Keratinocyte (primary cell): ENCODE measurements around the gene NUDT9. TPM values are rescaled to one million over a fixed set of nuclear protein-coding genes. Genes with fewer than 3 reads are reported as not detected.
A peak's percentile ranks its signal among the peaks of the same experiment; 100 is the strongest.

ENCODE experiments used
- DNase-seq: peaks from one replicate; pipeline ENCODE4 v3.0.0-alpha.2; 2011; ENCODE audit warnings: low read depth, missing footprints, low spot score
- FAIRE-seq: peaks from 2 replicates; lab custom pipeline; 2011; peaks lifted over from hg19 to GRCh38; lab: Jason Lieb, UNC
- H2AFZ ChIP-seq: 2 replicates; pipeline ENCODE4 v1.6.0; 2012; ENCODE audit warnings: low read length, control low read depth, inconsistent platforms; ENCODE audit not compliant: control insufficient read depth
- H3K27ac ChIP-seq: 2 replicates; pipeline ENCODE4 v1.5.1; 2011; ENCODE audit warnings: low read length; ENCODE audit not compliant: control insufficient read depth, insufficient read depth
- H3K27me3 ChIP-seq: 3 replicates; pipeline ENCODE4 v1.6.0; 2011; ENCODE audit warnings: low read length; ENCODE audit not compliant: control insufficient read depth, insufficient read depth; ENCODE audit errors: extremely low read depth
- H3K36me3 ChIP-seq, 2 experiments: 2 replicates in 1 of 2; 3 replicates in 1 of 2; pipeline ENCODE4 v1.5.1; 2011; ENCODE audit warnings: low read length in 2 of 2, mild to moderate bottlenecking in 1 of 2; ENCODE audit not compliant: control insufficient read depth in 2 of 2, insufficient read depth in 2 of 2; ENCODE audit errors: extremely low read depth in 1 of 2
- H3K4me1 ChIP-seq: 3 replicates; pipeline ENCODE4 v1.5.1; 2011; ENCODE audit warnings: low read length; ENCODE audit not compliant: control insufficient read depth, insufficient read depth; ENCODE audit errors: extremely low read depth
- H3K4me2 ChIP-seq: 3 replicates; pipeline ENCODE4 v1.6.0; 2011; ENCODE audit warnings: low read depth, low read length; ENCODE audit not compliant: control insufficient read depth, insufficient read depth; ENCODE audit errors: extremely low read depth
- H3K4me3 ChIP-seq, 3 experiments: fragments of 200-600 bp in 1 of 3; sonication (generic) in 1 of 3; 2 replicates in 2 of 3; 3 replicates in 1 of 3; pipeline ENCODE4 v1.5.1; 2011 to 2016; ENCODE audit warnings: low read length in 3 of 3, mild to moderate bottlenecking in 3 of 3, control low read depth in 2 of 3, inconsistent platforms in 1 of 3, low read depth in 1 of 3, mixed read lengths in 1 of 3, mixed run types in 1 of 3, moderate library complexity in 1 of 3; ENCODE audit not compliant: control insufficient read depth in 2 of 3, insufficient read depth in 2 of 3; ENCODE audit errors: extremely low read depth in 1 of 3
- H3K79me2 ChIP-seq: 2 replicates; pipeline ENCODE4 v1.6.0; 2012; ENCODE audit warnings: low read length; ENCODE audit not compliant: control insufficient read depth, insufficient read depth
- H3K9ac ChIP-seq: 3 replicates; pipeline ENCODE4 v1.6.0; 2011; ENCODE audit warnings: low read length; ENCODE audit not compliant: control insufficient read depth, insufficient read depth; ENCODE audit errors: extremely low read depth
- H3K9me1 ChIP-seq: 3 replicates; pipeline ENCODE4 v1.6.0; 2011; ENCODE audit warnings: low read length; ENCODE audit not compliant: control insufficient read depth, insufficient read depth; ENCODE audit errors: extremely low read depth
- H3K9me3 ChIP-seq: 2 replicates; pipeline ENCODE4 v1.5.1; 2012; ENCODE audit warnings: low read depth, low read length; ENCODE audit not compliant: control insufficient read depth
- H4K20me1 ChIP-seq: 3 replicates; pipeline ENCODE4 v1.6.0; 2011; ENCODE audit warnings: low read length; ENCODE audit not compliant: control insufficient read depth, insufficient read depth; ENCODE audit errors: extremely low read depth
- CTCF ChIP-seq, 3 experiments: IDR thresholded peaks in 1 of 3; conservative IDR thresholded peaks in 1 of 3; optimal IDR thresholded peaks in 1 of 3; 2 replicates in 2 of 3; 3 replicates in 1 of 3; pipeline versions ENCODE3 to v1.5.1; 2011; ENCODE audit warnings: low read length in 3 of 3, mild to moderate bottlenecking in 3 of 3, moderate library complexity in 2 of 3, control low read depth in 1 of 3, inconsistent platforms in 1 of 3; ENCODE audit not compliant: insufficient read depth in 2 of 3; ENCODE audit errors: extremely low read depth in 1 of 3
- EZH2 ChIP-seq: IDR thresholded peaks from one replicate; pipeline ENCODE4 v1.6.1; 2012; ENCODE audit warnings: inconsistent platforms, mild to moderate bottlenecking, low read length, moderate library complexity
- dilution Hi-C: fragments of 300-500 bp; cut with MboI; formaldehyde crosslinking; loops from one replicate; pipeline ENCODE4 v1.7.0; 2020; ENCODE audit warnings: low sequenced_read_pairs; ENCODE audit not compliant: extremely low pct_ligation_motif_present
- polyA plus RNA-seq, 5 experiments: library from polyadenylated mRNA; depleted of rRNA in 3 of 5; stranded (reverse) in 3 of 5; stranded (forward) in 1 of 5; unstranded in 1 of 5; fragments of >200 nt; gene quantifications; 1 replicate in 1 of 5; 2 replicates in 3 of 5; 3 replicates in 1 of 5; pipeline versions ENCODE4 v1.2.1 to v1.2.3, GENCODE V29; 2011 to 2012; ENCODE audit warnings: missing spikeins in 2 of 5, low read depth in 1 of 5, low replicate concordance in 1 of 5

Gene NUDT9
- polyA plus RNA-seq, 1 donor (not counting 4 experiments of a cell fraction or from before 2014, with no cell fraction given): 28.5 TPM

GRCh38 chr4:87390551-87390890 is 31.9 kb upstream of the NUDT9 start:
- H3K27me3 ChIP-seq: no peaks in the 10 kb centered on the region
- peak overlapping the region; percentile 98 for H2AFZ ChIP-seq
- no peaks in the 10 kb centered on the region for H3K9me1 ChIP-seq
- peaks cover 2% of the 10 kb centered on the region for H3K79me2 ChIP-seq
- H3K9ac ChIP-seq: peak overlapping the region; percentile 80
- TF ChIP-seq CTCF (optimal IDR thresholded peaks at IDR 0.05 in 1 of 3, IDR thresholded peaks at IDR 0.05 in 1 of 3, conservative IDR thresholded peaks at IDR 0.05 in 1 of 3; ENCODE audit: extremely low read depth in 1 of 3, insufficient read depth in 2 of 3, low read length in 3 of 3) (no peak), EZH2 (no peak)
- H3K36me3 ChIP-seq: no peaks in the 10 kb centered on the region
- H3K9me3 ChIP-seq: no peaks in the 10 kb centered on the region
- peak overlapping the region; percentile 47 to 93 (median 86) for H3K4me3 ChIP-seq
- no peak for DNase-seq
- dilution Hi-C loops: no loop called here
- H3K4me2 ChIP-seq: peak overlapping the region; percentile 90
- H3K4me1 ChIP-seq: peaks cover 3% of the 10 kb centered on the region
- no peak for FAIRE-seq
- H3K27ac ChIP-seq: peak overlapping the region; percentile 79
- no peaks in the 10 kb centered on the region for H4K20me1 ChIP-seq

DNA sequence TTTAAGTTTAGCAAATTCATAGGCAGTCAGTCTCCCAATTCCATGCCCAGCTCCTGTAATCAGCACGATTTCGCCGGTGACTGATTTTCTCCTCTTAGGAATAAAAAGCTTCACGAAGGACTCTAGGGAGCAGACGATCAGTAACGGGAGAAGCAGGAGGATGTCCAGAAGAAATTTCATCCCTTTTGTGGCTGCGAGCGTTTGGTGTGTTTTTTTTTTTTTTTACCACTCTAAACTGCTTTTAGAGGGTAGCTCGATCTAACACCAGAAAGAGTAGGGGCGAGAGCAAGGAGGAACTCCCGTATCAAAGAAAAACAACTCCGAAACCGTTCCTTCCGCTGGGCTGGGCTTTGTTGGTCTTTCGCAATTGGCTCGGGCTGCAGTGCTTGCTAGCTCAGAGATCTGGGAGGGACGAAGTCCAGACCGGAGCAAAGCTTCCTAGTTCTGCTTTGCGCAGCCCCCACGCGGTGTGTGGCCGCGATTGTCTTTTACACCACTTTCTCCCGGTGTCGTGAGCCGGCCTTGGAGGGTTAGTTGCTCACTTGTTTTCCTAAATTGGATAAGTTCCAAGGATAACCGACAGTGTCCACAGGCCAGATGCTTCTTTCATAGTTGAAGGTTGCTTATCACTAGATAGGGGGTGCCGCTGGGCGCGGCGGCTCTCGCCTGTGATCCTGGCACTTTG is 31.3 kb upstream of the NUDT9 start, which contains the start of gene HSD17B11:
Gene HSD17B11 (minus strand): TSS at position 298 of the 685 bp plus-strand sequence. CDS start 118 bp downstream, at position 180.
- FAIRE-seq (peak; percentile 76), DNase-seq (no peak)
- Histone ChIP-seq H3K4me2 (peak within 1 kb of the TSS; percentile 90), H3K27ac (peak within 1 kb of the TSS; percentile 79), H3K9me1 (no peaks in the 10 kb centered on the region), H3K4me1 (peaks cover 3% of the 10 kb centered on the region), H3K9me3 (no peaks in the 10 kb centered on the region), H3K36me3 (no peaks in the 10 kb centered on the region), H4K20me1 (no peaks in the 10 kb centered on the region), H3K4me3 (peak within 1 kb of the TSS; percentile 47 to 93 (median 86)), H3K79me2 (peaks cover 2% of the 10 kb centered on the region), H2AFZ (peak within 1 kb of the TSS; percentile 98), H3K9ac (peak within 1 kb of the TSS; percentile 80), H3K27me3 (no peaks in the 10 kb centered on the region)
- TF ChIP-seq EZH2 (no peak), CTCF (optimal IDR thresholded peaks at IDR 0.05 in 1 of 3, IDR thresholded peaks at IDR 0.05 in 1 of 3, conservative IDR thresholded peaks at IDR 0.05 in 1 of 3; ENCODE audit: extremely low read depth in 1 of 3, insufficient read depth in 2 of 3, low read length in 3 of 3) (peak in 2 of 3 experiments; percentile 13 to 25)
- dilution Hi-C loops: no loop called here
